A673 (cell line): ENCODE measurements around the gene KLHDC4. TPM values are rescaled to one million over a fixed set of nuclear protein-coding genes. Genes with fewer than 3 reads are reported as not detected.

ENCODE experiments used
- BruUV-seq: library from RNA; stranded (reverse); fragments of 400-500 nt; replicated peaks from 2 replicates; lab custom pipeline; 2021; lab: Mats Ljungman, UMichigan
- CTCF ChIA-PET: fragments of 300-600 bp; sonication (Branson Sonifier 250); formaldehyde crosslinking; loops from one replicate; lab custom pipeline; 2022; ENCODE audit warnings: antibody characterized with exemption; lab: Charles Lee
- POLR2A ChIA-PET: fragments of 300-600 bp; sonication (Branson Sonifier 250); formaldehyde crosslinking; loops from one replicate; lab custom pipeline; 2022; ENCODE audit warnings: antibody characterized with exemption; ENCODE audit not compliant: low non-redundant PET; lab: Charles Lee
- DNase-seq: peaks from one replicate; pipeline ENCODE4 v3.0.0-alpha.2; 2015; ENCODE audit warnings: low spot score
- H3K27ac ChIP-seq: fragments of 200-600 bp; sonication (generic); 2 replicates; pipeline ENCODE4 v1.5.1; 2016; ENCODE audit warnings: mixed run types, low read depth, mild to moderate bottlenecking, mixed read lengths, antibody characterized with exemption, low read length; ENCODE audit not compliant: poor library complexity, severe bottlenecking
- H3K27me3 ChIP-seq: fragments of 200-600 bp; sonication (generic); replicated peaks from 2 replicates; pipeline ENCODE4 v1.6.1; 2017; ENCODE audit warnings: mixed run types, low read depth, mild to moderate bottlenecking, mixed read lengths, antibody characterized with exemption, low read length; ENCODE audit not compliant: insufficient read depth, poor library complexity
- H3K36me3 ChIP-seq: fragments of 200-600 bp; sonication (generic); 2 replicates; pipeline ENCODE4 v1.6.1; 2016; ENCODE audit warnings: mixed run types, mild to moderate bottlenecking, mixed read lengths, antibody characterized with exemption, low read length; ENCODE audit not compliant: insufficient read depth, poor library complexity, severe bottlenecking
- H3K4me1 ChIP-seq: fragments of 200-600 bp; sonication (generic); 2 replicates; pipeline ENCODE4 v1.6.1; 2017; ENCODE audit warnings: mixed run types, mild to moderate bottlenecking, mixed read lengths, antibody characterized with exemption, low read length; ENCODE audit not compliant: insufficient read depth, poor library complexity, severe bottlenecking
- H3K4me3 ChIP-seq: fragments of 200-600 bp; sonication (generic); 2 replicates; pipeline ENCODE4 v1.5.1; 2016; ENCODE audit warnings: low read depth, mixed run types, mild to moderate bottlenecking, mixed read lengths, low read length; ENCODE audit not compliant: poor library complexity, severe bottlenecking
- H3K9me3 ChIP-seq: fragments of 200-600 bp; sonication (generic); 2 replicates; pipeline ENCODE4 v1.6.1; 2016; ENCODE audit warnings: mixed run types, low read depth, mild to moderate bottlenecking, mixed read lengths, antibody characterized with exemption, low read length; ENCODE audit not compliant: poor library complexity, severe bottlenecking
- EZH2 ChIP-seq: fragments of 200-600 bp; sonication (generic); IDR thresholded peaks from 2 replicates; pipeline ENCODE4 v1.6.1; 2017; ENCODE audit warnings: borderline replicate concordance, low read depth, mild to moderate bottlenecking, mixed read lengths, antibody characterized with exemption, low read length; ENCODE audit not compliant: poor library complexity, severe bottlenecking
- intact Hi-C: fragments of 100-400 bp; cut with micrococcal nuclease; formaldehyde crosslinking; loops from one replicate; pipeline ENCODE4 v1.10.0; 2022; ENCODE audit not compliant: unreplicated experiment
- total RNA-seq: library from RNA; stranded (reverse); gene quantifications from 2 replicates; pipeline ENCODE4 v1.2.3, GENCODE V29; 2021
- TF ChIP-seq, protein P1 (sequence below): fragments of 300-800, 200-600 bp; sonication (generic); conservative IDR thresholded peaks from 2 replicates; pipeline ENCODE4 v1.5.1; 2017; ENCODE audit warnings: low read depth, mild to moderate bottlenecking, antibody characterized with exemption, low read length, moderate library complexity, mixed read lengths

KLHDC4 gene
- total RNA-seq, 1 experiment from 2014 or later, result 86.6 TPM

GRCh38 chr16:87710887-87711286, 54.9 kb downstream of the KLHDC4 start:
- BruUV-seq, result no TSS peak
- DNase-seq, result no peak
- POLR2A ChIA-PET, result no interaction called here

GRCh38 chr16:87709677-87710076, 56.1 kb downstream of the KLHDC4 start:
- ChIA-PET CTCF (no interaction called here), POLR2A (no interaction called here)
- H3K27me3 ChIP-seq, result no peaks in the 10 kb centered on the region
- no peak overlapping the region for H3K27ac ChIP-seq
- intact Hi-C loops, result no loop called here
- H3K4me3 ChIP-seq, result no peak overlapping the region
- H3K36me3 ChIP-seq, result peaks cover 12% of the 10 kb centered on the region
- no peaks in the 10 kb centered on the region for H3K4me1 ChIP-seq
- DNase-seq, result no peak
- no peaks in the 10 kb centered on the region for H3K9me3 ChIP-seq
- BruUV-seq, result no TSS peak
- TF ChIP-seq, protein P1, sequence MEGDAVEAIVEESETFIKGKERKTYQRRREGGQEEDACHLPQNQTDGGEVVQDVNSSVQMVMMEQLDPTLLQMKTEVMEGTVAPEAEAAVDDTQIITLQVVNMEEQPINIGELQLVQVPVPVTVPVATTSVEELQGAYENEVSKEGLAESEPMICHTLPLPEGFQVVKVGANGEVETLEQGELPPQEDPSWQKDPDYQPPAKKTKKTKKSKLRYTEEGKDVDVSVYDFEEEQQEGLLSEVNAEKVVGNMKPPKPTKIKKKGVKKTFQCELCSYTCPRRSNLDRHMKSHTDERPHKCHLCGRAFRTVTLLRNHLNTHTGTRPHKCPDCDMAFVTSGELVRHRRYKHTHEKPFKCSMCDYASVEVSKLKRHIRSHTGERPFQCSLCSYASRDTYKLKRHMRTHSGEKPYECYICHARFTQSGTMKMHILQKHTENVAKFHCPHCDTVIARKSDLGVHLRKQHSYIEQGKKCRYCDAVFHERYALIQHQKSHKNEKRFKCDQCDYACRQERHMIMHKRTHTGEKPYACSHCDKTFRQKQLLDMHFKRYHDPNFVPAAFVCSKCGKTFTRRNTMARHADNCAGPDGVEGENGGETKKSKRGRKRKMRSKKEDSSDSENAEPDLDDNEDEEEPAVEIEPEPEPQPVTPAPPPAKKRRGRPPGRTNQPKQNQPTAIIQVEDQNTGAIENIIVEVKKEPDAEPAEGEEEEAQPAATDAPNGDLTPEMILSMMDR, result no peak
- no peak for TF ChIP-seq EZH2

More at GRCh38 chr16:87710887-87711286, 54.9 kb downstream of the KLHDC4 start:
- TF ChIP-seq, protein P1, result no peak
- no peak for TF ChIP-seq EZH2
- H3K9me3 ChIP-seq, result no peaks in the 10 kb centered on the region
- no peaks in the 10 kb centered on the region for H3K27me3 ChIP-seq
- H3K36me3 ChIP-seq, result peaks cover 12% of the 10 kb centered on the region
- H3K27ac ChIP-seq, result no peak overlapping the region
- intact Hi-C loops, result no loop called here
- H3K4me3 ChIP-seq, result no peak overlapping the region
- H3K4me1 ChIP-seq, result no peaks in the 10 kb centered on the region
- CTCF ChIA-PET, result no interaction called here

- no peak overlapping the region for H3K4me3 ChIP-seq
- H3K27me3 ChIP-seq, result no peaks in the 10 kb centered on the region
- no peak for DNase-seq
- no peak for TF ChIP-seq EZH2
- TF ChIP-seq, protein P1, result no peak
- H3K4me1 ChIP-seq, result no peaks in the 10 kb centered on the region
- POLR2A ChIA-PET, result no interaction called here
- intact Hi-C loops, result no loop called here
- no TSS peak for BruUV-seq
- CTCF ChIA-PET, result no interaction called here
- no peaks in the 10 kb centered on the region for H3K9me3 ChIP-seq
- H3K27ac ChIP-seq, result no peak overlapping the region
- peaks cover 12% of the 10 kb centered on the region for H3K36me3 ChIP-seq
Measured at GRCh38 chr16:87708881-87709638, 56.7 kb downstream of the KLHDC4 start.
